CD8-positive, alpha-beta memory T cell (primary cell): Measurements from ENCODE around the gene PIGN. TPM values are rescaled to one million over a fixed set of nuclear protein-coding genes. Genes with fewer than 3 reads are reported as not detected.

ENCODE experiments used
- CTCF ChIA-PET: fragments of 350-600 bp; sonication (Branson Sonifier 250); formaldehyde crosslinking; loops from one replicate; lab custom pipeline; 2021; ENCODE audit warnings: antibody characterized with exemption; lab: Charles Lee
- POLR2A ChIA-PET: fragments of 350-600 bp; sonication (Branson Sonifier 250); formaldehyde crosslinking; loops from one replicate; lab custom pipeline; 2021; ENCODE audit warnings: antibody characterized with exemption; lab: Charles Lee
- DNase-seq, 5 donors: peaks; one replicate each; pipeline versions ENCODE4 v3.0.0 to v3.0.0-alpha.2; 2020 to 2022; ENCODE audit warnings: mixed read lengths in 1 of 5
- H3K27ac ChIP-seq: one replicate; pipeline ENCODE4 v1.7.0; 2013; ENCODE audit warnings: low read depth, mild to moderate bottlenecking, low read length, moderate library complexity
- H3K27me3 ChIP-seq: 2 replicates; pipeline ENCODE4 v1.7.0; 2013; ENCODE audit warnings: low read length, mild to moderate bottlenecking; ENCODE audit not compliant: insufficient read depth, poor library complexity, severe bottlenecking
- H3K36me3 ChIP-seq: 2 replicates; pipeline ENCODE4 v1.7.0; 2013; ENCODE audit warnings: mild to moderate bottlenecking, low read length, moderate library complexity; ENCODE audit not compliant: insufficient read depth
- H3K4me1 ChIP-seq: 2 replicates; pipeline ENCODE4 v1.7.0; 2013; ENCODE audit warnings: mild to moderate bottlenecking, low read length, moderate library complexity; ENCODE audit not compliant: insufficient read depth
- H3K4me3 ChIP-seq: 2 replicates; pipeline ENCODE4 v1.7.0; 2013; ENCODE audit warnings: mild to moderate bottlenecking, low read length
- H3K9me3 ChIP-seq: 2 replicates; pipeline ENCODE4 v1.7.0; 2013; ENCODE audit warnings: mild to moderate bottlenecking, low read length
- H3K27ac Mint-ChIP-seq, 8 donors: one replicate each; pipeline ENCODE4 v1.8.0; 2020 to 2021; ENCODE audit warnings: mixed read lengths in 8 of 8, mild to moderate bottlenecking in 6 of 8, inconsistent platforms in 3 of 8, moderate library complexity in 3 of 8
- H3K27me3 Mint-ChIP-seq, 2 donors: one replicate each; pipeline ENCODE4 v1.8.0; 2020 to 2021; ENCODE audit warnings: mixed read lengths in 2 of 2, mild to moderate bottlenecking in 1 of 2, moderate library complexity in 1 of 2
- H3K36me3 Mint-ChIP-seq, 3 donors: one replicate each; pipeline ENCODE4 v1.8.0; 2020 to 2021; ENCODE audit warnings: mixed read lengths in 3 of 3, inconsistent platforms in 1 of 3, mild to moderate bottlenecking in 1 of 3
- H3K4me1 Mint-ChIP-seq, 3 donors: one replicate each; pipeline ENCODE4 v1.8.0; 2020 to 2021; ENCODE audit warnings: mixed read lengths in 3 of 3, inconsistent platforms in 1 of 3, mild to moderate bottlenecking in 1 of 3
- H3K4me3 Mint-ChIP-seq, 7 donors: one replicate each; pipeline ENCODE4 v1.8.0; 2020 to 2021; ENCODE audit warnings: mixed read lengths in 7 of 7, mild to moderate bottlenecking in 6 of 7, moderate library complexity in 4 of 7, inconsistent platforms in 2 of 7
- H3K9me3 Mint-ChIP-seq, 5 donors: one replicate each; pipeline ENCODE4 v1.8.0; 2020 to 2022; ENCODE audit warnings: mixed read lengths in 5 of 5, mild to moderate bottlenecking in 3 of 5, moderate library complexity in 2 of 5, inconsistent platforms in 1 of 5
- polyA plus RNA-seq: library from polyadenylated mRNA; unstranded; fragments of 300-500 nt; fragmentation: Illumina TruSeq; gene quantifications from one replicate; pipeline ENCODE4 v1.2.3, GENCODE V29; 2021
- total RNA-seq, 2 experiments: library from RNA; stranded (reverse); gene quantifications; one replicate each; pipeline ENCODE4 v1.2.3, GENCODE V29; 2021

PIGN gene
- total and polyA plus RNA-seq, 3 experiments from 2014 or later, result 11.4 to 24.2 (median 23.2) TPM

DNA sequence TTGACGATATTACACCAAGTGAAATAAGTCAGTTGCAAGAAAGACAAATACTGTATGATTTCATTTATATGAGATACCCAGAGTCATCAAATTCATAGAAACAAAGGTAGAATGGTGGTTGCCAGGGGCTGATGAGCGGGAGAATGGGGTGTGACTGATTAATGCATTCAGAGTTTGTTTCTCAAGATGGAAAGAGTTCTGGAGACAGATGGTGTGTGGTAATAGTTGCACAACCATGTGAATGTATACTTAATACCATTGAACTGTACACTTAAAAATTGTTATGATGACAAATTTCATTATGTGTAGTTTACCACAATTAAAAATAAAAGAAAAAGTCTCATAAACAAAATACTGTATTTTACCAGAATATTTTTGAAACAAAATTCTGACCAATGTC is 117.3 kb downstream of the PIGN start:
- peaks cover 0 to 5% (median 0%) of the 10 kb centered on the region in 5 donors for H3K9me3 Mint-ChIP-seq
- no peak overlapping the region for H3K4me3 Mint-ChIP-seq

GRCh38 chr18:62066102-62066818 is 120.6 kb downstream of the PIGN start:
- Histone ChIP-seq H3K9me3 (no peaks in the 10 kb centered on the region), H3K27me3 (no peaks in the 10 kb centered on the region), H3K4me3 (no peak overlapping the region), H3K4me1 (no peaks in the 10 kb centered on the region), H3K36me3 (peaks cover 2% of the 10 kb centered on the region), H3K27ac (no peak overlapping the region)
- H3K4me3 Mint-ChIP-seq, result no peak overlapping the region
- POLR2A ChIA-PET, result no interaction called here
- H3K27ac Mint-ChIP-seq, result no peak overlapping the region
- no peaks in the 10 kb centered on the region for H3K27me3 Mint-ChIP-seq
- no peaks in the 10 kb centered on the region for H3K4me1 Mint-ChIP-seq
- no peak for DNase-seq
- H3K9me3 Mint-ChIP-seq, result peaks cover 0 to 10% (median 0%) of the 10 kb centered on the region in 5 donors
- CTCF ChIA-PET, result no interaction called here
- H3K36me3 Mint-ChIP-seq, result peaks cover 16 to 51% (median 25%) of the 10 kb centered on the region in 3 donors

More for the DNA sequence above, 117.3 kb downstream of the PIGN start:
- Mint-ChIP-seq H3K36me3 (peaks cover 17 to 39% (median 27%) of the 10 kb centered on the region in 3 donors), H3K27ac (no peak overlapping the region), H3K4me1 (no peaks in the 10 kb centered on the region), H3K27me3 (no peaks in the 10 kb centered on the region)
- Histone ChIP-seq H3K27ac (no peak overlapping the region), H3K4me3 (no peak overlapping the region), H3K4me1 (no peaks in the 10 kb centered on the region), H3K9me3 (no peaks in the 10 kb centered on the region), H3K27me3 (no peaks in the 10 kb centered on the region), H3K36me3 (peaks cover 4% of the 10 kb centered on the region)
- POLR2A ChIA-PET, result no interaction called here
- CTCF ChIA-PET, result no interaction called here
- no peak for DNase-seq

- H3K27me3 Mint-ChIP-seq, result no peaks in the 10 kb centered on the region
- CTCF ChIA-PET, result no interaction called here
- H3K4me3 Mint-ChIP-seq, result no peak overlapping the region
Observed at GRCh38 chr18:62064361-62064760, 122.5 kb downstream of the PIGN start.

DNA sequence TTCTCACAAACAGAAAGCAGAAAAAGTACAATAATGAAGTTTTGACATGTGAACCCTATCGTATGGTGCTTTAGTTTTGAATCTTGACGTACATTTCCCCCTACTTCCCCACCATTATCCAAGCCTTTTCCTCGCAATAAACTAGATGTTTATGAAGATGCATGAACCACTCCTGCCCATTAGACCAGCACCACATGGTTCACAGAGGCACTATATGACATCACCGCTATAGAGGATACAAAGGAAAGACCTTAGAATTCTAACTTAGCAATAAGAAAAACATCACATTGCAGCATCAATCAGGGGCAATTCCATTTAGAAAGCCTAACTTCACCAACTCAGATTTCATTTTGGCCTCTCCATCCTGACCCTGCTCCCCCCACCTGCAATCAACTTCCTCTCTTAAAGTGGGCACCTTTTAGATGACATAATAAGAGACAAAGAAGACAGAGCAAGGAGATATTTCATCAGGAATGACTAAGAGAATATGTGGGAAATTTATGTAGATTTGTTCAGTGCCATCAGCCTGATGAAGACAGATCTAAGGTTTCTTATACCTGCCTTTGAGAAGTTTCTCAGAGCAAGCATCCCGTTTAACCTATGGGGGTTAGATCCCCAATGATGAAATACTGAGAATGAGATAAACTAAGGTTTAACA is 124.9 kb downstream of the PIGN start:
- no peaks in the 10 kb centered on the region for H3K9me3 ChIP-seq
- no peaks in the 10 kb centered on the region for H3K4me1 ChIP-seq
- peak overlapping the region in 1 of 8 donors; percentile 44 for H3K27ac Mint-ChIP-seq
- peaks cover 0 to 2% of the 10 kb centered on the region in 2 donors for H3K27me3 Mint-ChIP-seq
- POLR2A ChIA-PET, result no interaction called here
- peaks cover 15 to 72% (median 36%) of the 10 kb centered on the region in 3 donors for H3K36me3 Mint-ChIP-seq
- DNase-seq, result no peak
- peaks cover 2 to 28% (median 11%) of the 10 kb centered on the region in 5 donors for H3K9me3 Mint-ChIP-seq
- CTCF ChIA-PET, result no interaction called here
- no peak overlapping the region for H3K27ac ChIP-seq
- H3K4me1 Mint-ChIP-seq, result no peaks in the 10 kb centered on the region
- H3K36me3 ChIP-seq, result no peaks in the 10 kb centered on the region
- H3K27me3 ChIP-seq, result no peaks in the 10 kb centered on the region
- no peak overlapping the region for H3K4me3 ChIP-seq
- no peak overlapping the region for H3K4me3 Mint-ChIP-seq

More at GRCh38 chr18:62064361-62064760, 122.5 kb downstream of the PIGN start:
- Histone ChIP-seq H3K27ac (no peak overlapping the region), H3K36me3 (no peaks in the 10 kb centered on the region), H3K4me1 (no peaks in the 10 kb centered on the region), H3K27me3 (no peaks in the 10 kb centered on the region), H3K9me3 (no peaks in the 10 kb centered on the region), H3K4me3 (no peak overlapping the region)
- peaks cover 16 to 62% (median 31%) of the 10 kb centered on the region in 3 donors for H3K36me3 Mint-ChIP-seq
- POLR2A ChIA-PET, result no interaction called here
- no peak for DNase-seq
- H3K9me3 Mint-ChIP-seq, result peaks cover 0 to 19% (median 4%) of the 10 kb centered on the region in 5 donors
- no peaks in the 10 kb centered on the region for H3K4me1 Mint-ChIP-seq
- no peak overlapping the region for H3K27ac Mint-ChIP-seq

DNA sequence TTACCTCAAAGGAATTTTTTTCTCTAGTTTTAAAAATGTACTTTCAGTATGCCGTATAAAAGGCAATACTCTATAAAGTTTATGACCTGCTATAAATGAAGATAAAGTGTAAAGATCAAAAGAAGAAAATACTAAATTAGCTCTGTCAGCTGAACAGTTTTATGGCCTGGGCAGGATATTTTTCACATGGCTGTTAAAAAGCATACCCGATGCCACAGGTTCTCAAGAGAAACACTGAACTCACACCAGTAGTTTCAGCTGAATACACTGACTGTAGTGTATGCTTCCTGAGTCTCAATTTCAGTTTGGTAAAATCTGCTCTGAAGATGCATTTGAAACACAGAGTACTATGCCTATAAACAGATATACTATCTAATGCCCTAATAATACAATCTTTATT is 126.0 kb downstream of the PIGN start:
- H3K4me3 ChIP-seq, result no peak overlapping the region
- POLR2A ChIA-PET, result no interaction called here
- H3K27me3 Mint-ChIP-seq, result peaks cover 0 to 2% of the 10 kb centered on the region in 2 donors
- H3K27ac ChIP-seq, result no peak overlapping the region
- no peak overlapping the region for H3K4me3 Mint-ChIP-seq
- no peaks in the 10 kb centered on the region for H3K27me3 ChIP-seq
- peaks cover 17 to 82% (median 43%) of the 10 kb centered on the region in 3 donors for H3K36me3 Mint-ChIP-seq
- no peaks in the 10 kb centered on the region for H3K36me3 ChIP-seq
- no peak for DNase-seq
- CTCF ChIA-PET, result no interaction called here
- no peak overlapping the region for H3K27ac Mint-ChIP-seq
- H3K9me3 ChIP-seq, result no peaks in the 10 kb centered on the region
- no peaks in the 10 kb centered on the region for H3K4me1 Mint-ChIP-seq
- H3K9me3 Mint-ChIP-seq, result peaks cover 2 to 33% (median 11%) of the 10 kb centered on the region in 5 donors
- no peaks in the 10 kb centered on the region for H3K4me1 ChIP-seq

DNA sequence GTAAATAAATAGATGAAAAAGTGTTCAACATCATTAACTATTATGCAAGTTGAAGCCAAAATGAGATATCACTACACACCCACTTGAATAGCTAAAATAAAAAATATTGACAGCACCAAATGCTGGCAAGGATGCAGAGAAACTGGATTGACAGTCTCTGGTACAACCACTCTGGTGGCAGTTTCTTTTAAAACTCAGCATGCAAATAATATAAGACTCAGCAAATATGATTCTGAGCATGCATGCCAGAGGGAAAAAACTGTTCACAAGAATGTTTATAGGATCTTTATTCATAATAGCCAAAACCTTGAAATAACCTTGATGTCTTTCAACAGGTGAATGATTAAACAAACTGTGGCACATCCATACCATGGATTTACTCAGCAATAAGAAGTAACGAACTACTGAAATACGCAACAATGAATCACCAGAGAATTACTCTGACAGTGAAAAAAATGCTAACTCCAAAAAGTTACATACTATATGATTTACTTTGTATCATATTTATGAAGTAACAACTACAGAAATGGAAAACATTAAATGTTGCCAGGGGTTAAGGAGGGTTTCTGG is 131.8 kb downstream of the PIGN start:
- Mint-ChIP-seq H3K4me3 (no peak overlapping the region), H3K9me3 (peaks cover 2 to 33% (median 7%) of the 10 kb centered on the region in 5 donors), H3K36me3 (peaks cover 20 to 68% (median 43%) of the 10 kb centered on the region in 3 donors), H3K27me3 (peaks cover 0 to 2% of the 10 kb centered on the region in 2 donors), H3K27ac (no peak overlapping the region), H3K4me1 (no peaks in the 10 kb centered on the region)
- Histone ChIP-seq H3K4me1 (no peaks in the 10 kb centered on the region), H3K9me3 (no peaks in the 10 kb centered on the region), H3K4me3 (no peak overlapping the region), H3K36me3 (no peaks in the 10 kb centered on the region), H3K27ac (no peak overlapping the region), H3K27me3 (no peaks in the 10 kb centered on the region)
- no peak for DNase-seq
- POLR2A ChIA-PET, result no interaction called here
- CTCF ChIA-PET, result no interaction called here

- no peaks in the 10 kb centered on the region for H3K4me1 Mint-ChIP-seq
- POLR2A ChIA-PET, result no interaction called here
- H3K27me3 Mint-ChIP-seq, result no peaks in the 10 kb centered on the region
- H3K4me3 Mint-ChIP-seq, result no peak overlapping the region
- H3K9me3 Mint-ChIP-seq, result peaks cover 9 to 20% (median 10%) of the 10 kb centered on the region in 5 donors
- Histone ChIP-seq H3K27ac (no peak overlapping the region), H3K4me3 (no peak overlapping the region), H3K36me3 (no peaks in the 10 kb centered on the region), H3K4me1 (no peaks in the 10 kb centered on the region), H3K27me3 (no peaks in the 10 kb centered on the region), H3K9me3 (no peaks in the 10 kb centered on the region)
- peaks cover 10 to 39% (median 29%) of the 10 kb centered on the region in 3 donors for H3K36me3 Mint-ChIP-seq
- DNase-seq, result no peak
- H3K27ac Mint-ChIP-seq, result no peak overlapping the region
- CTCF ChIA-PET, result no interaction called here
Observed at GRCh38 chr18:62048279-62048678, 138.6 kb downstream of the PIGN start.

GRCh38 chr18:62045316-62045715 is 141.5 kb downstream of the PIGN start:
- H3K9me3 Mint-ChIP-seq, result peaks cover 7 to 17% (median 9%) of the 10 kb centered on the region in 5 donors
- H3K36me3 Mint-ChIP-seq, result peaks cover 11 to 43% (median 33%) of the 10 kb centered on the region in 3 donors
- no peak for DNase-seq
- H3K27ac ChIP-seq, result no peak overlapping the region
- no peak overlapping the region for H3K4me3 ChIP-seq
- H3K4me3 Mint-ChIP-seq, result no peak overlapping the region
- no peaks in the 10 kb centered on the region for H3K36me3 ChIP-seq
- no peaks in the 10 kb centered on the region for H3K4me1 Mint-ChIP-seq
- H3K27me3 ChIP-seq, result no peaks in the 10 kb centered on the region
- peak overlapping the region in 1 of 8 donors; percentile 79 for H3K27ac Mint-ChIP-seq
- no peaks in the 10 kb centered on the region for H3K4me1 ChIP-seq
- no peaks in the 10 kb centered on the region for H3K9me3 ChIP-seq
- ChIA-PET CTCF (interaction anchor here (1.3 kb wide), 1 partner anchor 13 kb away, joined by 3 read pairs; no protein-coding TSS in a partner anchor), POLR2A (no interaction called here)
- no peaks in the 10 kb centered on the region for H3K27me3 Mint-ChIP-seq
